GM19324 (cell line): ENCODE data around the gene PKMYT1.

Experiments
- ATAC-seq: cut with Tn5 transposase; IDR thresholded peaks from one replicate; pipeline ENCODE4 v1.9.1; 2021; ENCODE audit warnings: mild to moderate bottlenecking, moderate library complexity; ENCODE audit not compliant: unreplicated experiment, low FRiP score

Gene PKMYT1

GRCh38 chr16:3019594-3020246 is 39.5 kb upstream of the PKMYT1 start:
- ATAC-seq = no peak

- no peak for ATAC-seq
These were observed 37.7 kb upstream of the PKMYT1 start, which contains the start of gene CLDN6 for GRCh38 chr16:3017794-3018506. Gene CLDN6 (minus strand): TSS chr16:3018183. CDS start chr16:3016021, 2,162 bp downstream.

GRCh38 chr16:3017344-3017743 is 37.1 kb upstream of the PKMYT1 start:
- no peak for ATAC-seq

- ATAC-seq = no peak
These were observed 35.7 kb upstream of the PKMYT1 start for GRCh38 chr16:3015865-3016521.

GRCh38 chr16:3014971-3015370 is 34.7 kb upstream of the PKMYT1 start:
- no peak for ATAC-seq

- no peak for ATAC-seq
These were observed 33.9 kb upstream of the PKMYT1 start for GRCh38 chr16:3013998-3014690.

- no peak for ATAC-seq
These were observed 33.3 kb upstream of the PKMYT1 start for GRCh38 chr16:3013491-3013951.

GRCh38 chr16:3012828-3013420 is 32.7 kb upstream of the PKMYT1 start, which contains the start of gene CLDN9:
Gene CLDN9 (plus strand): TSS chr16:3012923. CDS start chr16:3013363, 440 bp downstream.
- no peak for ATAC-seq

- ATAC-seq = no peak
These were observed 32.0 kb upstream of the PKMYT1 start for GRCh38 chr16:3012246-3012645.

- no peak for ATAC-seq
These were observed 30.3 kb upstream of the PKMYT1 start for GRCh38 chr16:3010510-3010909.

GRCh38 chr16:3009568-3010390 is 29.5 kb upstream of the PKMYT1 start:
- no peak for ATAC-seq

- no peak for ATAC-seq
These were observed 28.4 kb upstream of the PKMYT1 start for GRCh38 chr16:3008690-3009037.

- ATAC-seq = no peak
These were observed 27.9 kb upstream of the PKMYT1 start for GRCh38 chr16:3007957-3008689.

GRCh38 chr16:3007059-3007956 is 27.1 kb upstream of the PKMYT1 start:
- ATAC-seq = no peak

GRCh38 chr16:3004781-3005284 is 24.6 kb upstream of the PKMYT1 start:
- no peak for ATAC-seq

- ATAC-seq = peak; percentile 17
These were observed 24.1 kb upstream of the PKMYT1 start for GRCh38 chr16:3004319-3004718.

- peak; percentile 94 for ATAC-seq
These were observed 23.5 kb upstream of the PKMYT1 start for GRCh38 chr16:3003582-3004270.
